ENCODE results near the gene DKC1. TPM values are rescaled to one million over a fixed set of nuclear protein-coding genes. Genes with fewer than 3 reads are reported as not detected.

The DKC1 gene
- total RNA-seq, 1 experiment from 2014 or later = 107 TPM

DNA sequence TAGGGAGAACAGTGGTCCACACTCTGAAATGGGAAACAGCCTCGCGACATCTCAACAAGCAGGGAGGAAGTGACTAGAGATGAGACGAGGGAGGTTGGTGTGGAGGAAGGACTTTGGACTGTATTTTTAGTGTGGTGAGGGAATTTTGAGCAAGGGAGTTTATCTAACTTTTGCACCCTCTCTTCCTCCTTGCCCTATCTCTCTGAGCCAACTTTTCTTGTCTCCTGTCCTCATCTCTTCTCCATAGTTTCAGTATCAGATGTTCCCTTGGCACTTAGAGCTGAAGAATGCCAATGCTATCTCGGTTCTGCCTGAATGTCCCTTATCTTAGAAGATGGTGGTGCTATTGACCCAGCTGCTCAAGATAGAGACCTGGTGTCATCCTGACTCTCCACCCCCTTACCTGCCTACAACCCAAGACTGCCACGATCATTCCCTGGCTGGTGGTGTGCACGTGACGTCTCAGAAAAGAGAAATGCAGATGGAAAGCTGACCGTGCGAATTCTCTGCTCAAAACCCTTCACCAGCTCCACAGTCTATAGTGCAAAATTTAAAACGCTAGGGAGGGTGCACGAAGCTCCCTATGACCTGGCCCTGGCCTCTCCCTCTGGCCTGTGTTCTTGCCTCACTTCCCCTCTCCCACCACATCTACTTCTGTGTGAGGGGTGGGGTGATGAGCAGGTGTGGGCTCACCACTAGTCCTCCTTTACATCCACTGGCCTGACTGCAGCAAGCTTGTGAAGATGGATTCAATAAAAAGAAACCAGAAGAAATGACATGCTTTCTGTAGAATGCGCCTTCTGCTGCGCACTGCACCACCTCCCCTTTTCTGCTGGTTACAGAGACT is 21.7 kb downstream of the DKC1 start:
- ChIA-PET POLR2A (no interaction called here), CTCF (no interaction called here)
- Histone ChIP-seq H3K27me3 (replicated peaks; ENCODE audit: control insufficient read depth, insufficient read depth, low read length) (no peaks in the 10 kb centered on the region), H3K36me3 (ENCODE audit: control insufficient read depth, insufficient read depth, low read length) (no peaks in the 10 kb centered on the region), H3K9me3 (no peaks in the 10 kb centered on the region), H3K4me1 (peaks cover 7% of the 10 kb centered on the region; the same call in 1 of the 2 replicates), H3K4me3 (ENCODE audit: low read depth, low read length) (no peak overlapping the region)
- no TSS peak for BruUV-seq (replicated peaks)
- intact Hi-C loops (cut with micrococcal nuclease; ENCODE audit: unreplicated experiment) = loop anchor here (2.0 kb wide), 1 partner anchor 14 kb away; no protein-coding TSS in a partner anchor
- Mint-ChIP-seq H3K27me3 (ENCODE audit: insufficient read depth, unreplicated experiment) (no peaks in the 10 kb centered on the region), H3K27ac (ENCODE audit: unreplicated experiment) (peak overlapping the region; percentile 65), H3K9me3 (ENCODE audit: unreplicated experiment) (no peaks in the 10 kb centered on the region), H3K4me3 (ENCODE audit: unreplicated experiment) (peak overlapping the region; percentile 33), H3K4me1 (ENCODE audit: low read depth, unreplicated experiment) (peaks cover 18% of the 10 kb centered on the region), H3K36me3 (ENCODE audit: insufficient read depth, unreplicated experiment) (peaks cover 22% of the 10 kb centered on the region)
- DNase-seq = no peak
- TF ChIP-seq, protein P1, sequence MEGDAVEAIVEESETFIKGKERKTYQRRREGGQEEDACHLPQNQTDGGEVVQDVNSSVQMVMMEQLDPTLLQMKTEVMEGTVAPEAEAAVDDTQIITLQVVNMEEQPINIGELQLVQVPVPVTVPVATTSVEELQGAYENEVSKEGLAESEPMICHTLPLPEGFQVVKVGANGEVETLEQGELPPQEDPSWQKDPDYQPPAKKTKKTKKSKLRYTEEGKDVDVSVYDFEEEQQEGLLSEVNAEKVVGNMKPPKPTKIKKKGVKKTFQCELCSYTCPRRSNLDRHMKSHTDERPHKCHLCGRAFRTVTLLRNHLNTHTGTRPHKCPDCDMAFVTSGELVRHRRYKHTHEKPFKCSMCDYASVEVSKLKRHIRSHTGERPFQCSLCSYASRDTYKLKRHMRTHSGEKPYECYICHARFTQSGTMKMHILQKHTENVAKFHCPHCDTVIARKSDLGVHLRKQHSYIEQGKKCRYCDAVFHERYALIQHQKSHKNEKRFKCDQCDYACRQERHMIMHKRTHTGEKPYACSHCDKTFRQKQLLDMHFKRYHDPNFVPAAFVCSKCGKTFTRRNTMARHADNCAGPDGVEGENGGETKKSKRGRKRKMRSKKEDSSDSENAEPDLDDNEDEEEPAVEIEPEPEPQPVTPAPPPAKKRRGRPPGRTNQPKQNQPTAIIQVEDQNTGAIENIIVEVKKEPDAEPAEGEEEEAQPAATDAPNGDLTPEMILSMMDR (IDR thresholded peaks at IDR 0.05; ENCODE audit: insufficient read depth in 1 of 2, low read depth in 1 of 2, low read length in 1 of 2, severe bottlenecking in 1 of 2, unreplicated experiment in 1 of 2) = no peak

DNA sequence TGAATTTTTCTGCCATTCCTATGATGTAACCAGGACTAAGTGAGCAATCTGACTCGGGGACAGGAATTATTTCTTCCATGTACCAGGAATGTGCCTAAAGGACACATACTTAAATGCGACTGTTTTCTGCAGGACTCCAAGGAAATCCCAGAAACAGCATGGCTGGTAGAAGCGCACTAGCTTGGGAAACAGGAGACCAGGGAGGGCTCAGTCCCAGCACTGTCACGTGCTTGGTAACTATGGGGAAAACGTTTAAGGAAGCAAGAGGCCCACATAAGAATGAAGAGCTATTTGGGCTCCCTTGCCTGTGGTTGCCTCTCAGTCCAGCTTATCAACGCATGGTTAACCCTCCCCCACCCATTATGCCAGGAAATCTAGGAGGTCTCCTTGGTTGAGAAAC is 23.1 kb downstream of the DKC1 start:
- Mint-ChIP-seq H3K9me3 (ENCODE audit: unreplicated experiment) (no peaks in the 10 kb centered on the region), H3K4me1 (ENCODE audit: low read depth, unreplicated experiment) (peaks cover 18% of the 10 kb centered on the region), H3K27me3 (ENCODE audit: insufficient read depth, unreplicated experiment) (no peaks in the 10 kb centered on the region), H3K27ac (ENCODE audit: unreplicated experiment) (peak overlapping the region; percentile 73), H3K4me3 (ENCODE audit: unreplicated experiment) (no peak overlapping the region), H3K36me3 (ENCODE audit: insufficient read depth, unreplicated experiment) (peaks cover 18% of the 10 kb centered on the region)
- intact Hi-C loops (cut with micrococcal nuclease; ENCODE audit: unreplicated experiment) = loop anchor here (2.0 kb wide), 1 partner anchor 13 kb away; no protein-coding TSS in a partner anchor
- Histone ChIP-seq H3K36me3 (ENCODE audit: control insufficient read depth, insufficient read depth, low read length) (no peaks in the 10 kb centered on the region), H3K9me3 (no peaks in the 10 kb centered on the region), H3K4me1 (peaks cover 7% of the 10 kb centered on the region; the same call in 1 of the 2 replicates), H3K4me3 (ENCODE audit: low read depth, low read length) (no peak overlapping the region), H3K27me3 (replicated peaks; ENCODE audit: control insufficient read depth, insufficient read depth, low read length) (no peaks in the 10 kb centered on the region)
- ChIA-PET CTCF (interaction anchor here (1.1 kb wide), 1 partner anchor 10 kb away, joined by 4 read pairs; no protein-coding TSS in a partner anchor), POLR2A (no interaction called here)
- DNase-seq = no peak
- TF ChIP-seq, protein P1 (IDR thresholded peaks at IDR 0.05; ENCODE audit: insufficient read depth in 1 of 2, low read depth in 1 of 2, low read length in 1 of 2, severe bottlenecking in 1 of 2, unreplicated experiment in 1 of 2) = no peak
- no TSS peak for BruUV-seq (replicated peaks)

DNA sequence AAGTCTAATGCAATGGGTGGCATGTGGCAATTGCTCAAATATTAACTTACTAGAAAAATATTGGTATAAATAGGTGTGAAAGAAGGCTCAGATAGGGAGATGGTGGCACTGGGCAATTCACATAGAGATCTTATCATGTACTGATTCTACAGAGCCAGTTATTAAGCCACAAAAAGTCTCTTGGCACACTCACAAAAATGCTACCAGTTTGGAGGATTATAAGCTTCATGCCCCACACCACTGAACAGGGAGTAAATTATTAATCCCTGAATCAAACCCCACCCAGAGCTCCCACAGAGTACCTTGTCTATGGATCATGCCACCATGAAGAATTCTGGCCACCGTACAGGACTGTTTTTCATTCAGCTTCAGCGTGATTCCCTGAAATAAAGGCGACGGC is 28.8 kb downstream of the DKC1 start:
- no peak for DNase-seq
- H3K9me3 Mint-ChIP-seq (ENCODE audit: unreplicated experiment) = no peaks in the 10 kb centered on the region

More for the DNA sequence above, 28.8 kb downstream of the DKC1 start:
- Mint-ChIP-seq H3K4me3 (ENCODE audit: unreplicated experiment) (no peak overlapping the region), H3K4me1 (ENCODE audit: low read depth, unreplicated experiment) (peaks cover 2% of the 10 kb centered on the region), H3K36me3 (ENCODE audit: insufficient read depth, unreplicated experiment) (peaks cover 6% of the 10 kb centered on the region), H3K27me3 (ENCODE audit: insufficient read depth, unreplicated experiment) (no peaks in the 10 kb centered on the region), H3K27ac (ENCODE audit: unreplicated experiment) (no peak overlapping the region)
- H3K4me3 ChIP-seq (ENCODE audit: low read depth, low read length) = no peak overlapping the region
- H3K4me1 ChIP-seq = no peaks in the 10 kb centered on the region
- TF ChIP-seq, protein P1 (IDR thresholded peaks at IDR 0.05; ENCODE audit: insufficient read depth in 1 of 2, low read depth in 1 of 2, low read length in 1 of 2, severe bottlenecking in 1 of 2, unreplicated experiment in 1 of 2) = no peak
- BruUV-seq (replicated peaks) = no TSS peak
- no peaks in the 10 kb centered on the region for H3K36me3 ChIP-seq (ENCODE audit: control insufficient read depth, insufficient read depth, low read length)
- no peaks in the 10 kb centered on the region for H3K27me3 ChIP-seq (replicated peaks; ENCODE audit: control insufficient read depth, insufficient read depth, low read length)
- CTCF ChIA-PET = no interaction called here
- H3K9me3 ChIP-seq = no peaks in the 10 kb centered on the region
- POLR2A ChIA-PET = no interaction called here
- intact Hi-C loops (cut with micrococcal nuclease; ENCODE audit: unreplicated experiment) = no loop called here

All from Caco-2 (cell line).